Muscle of leg (tissue), 11 donors: Measurements from ENCODE around the gene BRMS1L. TPM values are rescaled to one million over a fixed set of nuclear protein-coding genes. Genes with fewer than 3 reads are reported as not detected.
"Not testable (repeated sequence)": the region's sequence is repeated elsewhere in the genome, so short reads cannot be mapped to it uniquely, and the experiment has no call there.

Source experiments
- DNase-seq: peaks from one replicate; pipeline ENCODE4 v3.0.0; 2013
- H3K27ac ChIP-seq: one replicate; pipeline ENCODE4 v1.5.1; 2013; ENCODE audit warnings: mild to moderate bottlenecking, low read length, control low read depth
- H3K27me3 ChIP-seq: one replicate; pipeline ENCODE4 v1.6.1; 2013; ENCODE audit warnings: low read length; ENCODE audit not compliant: control insufficient read depth, insufficient read depth
- H3K36me3 ChIP-seq: one replicate; pipeline ENCODE4 v1.6.1; 2013; ENCODE audit warnings: low read length; ENCODE audit not compliant: control insufficient read depth, insufficient read depth
- H3K4me1 ChIP-seq: one replicate; pipeline ENCODE4 v1.6.1; 2013; ENCODE audit warnings: low read length; ENCODE audit not compliant: control insufficient read depth, insufficient read depth
- H3K4me3 ChIP-seq: one replicate; pipeline ENCODE4 v1.5.1; 2013; ENCODE audit warnings: low read length, control low read depth
- H3K9me3 ChIP-seq: replicated peaks from 2 replicates; pipeline ENCODE4 v1.6.1; 2013; ENCODE audit warnings: low read depth, low read length; ENCODE audit not compliant: control insufficient read depth
- WGBS: methylation state at CpG from one replicate; pipeline ENCODE4 v1.1.5; 2013; ENCODE audit warnings: missing lambda C conversion rate; ENCODE audit not compliant: insufficient coverage; 5-methylcytosine and 5-hydroxymethylcytosine counted together
- polyA plus RNA-seq, 8 donors: library from polyadenylated mRNA; unstranded; fragments of 120-200 nt; gene quantifications; one replicate each; pipeline versions ENCODE4 v1.2.1 to v1.2.3, GENCODE V29; 2013; ENCODE audit warnings: inconsistent platforms in 1 of 8, low replicate concordance in 1 of 8; ENCODE audit not compliant: insufficient read length in 8 of 8, insufficient read depth in 1 of 8
- total RNA-seq: library from RNA; stranded (reverse); fragments of 120-200 nt; gene quantifications from one replicate; pipeline ENCODE4 v1.2.4, GENCODE V29; 2013

Gene BRMS1L
- total and polyA plus RNA-seq, 9 donors = 9.0 to 21.1 (median 18.7) TPM

GRCh38 chr14:35807131-35807961 is 18.8 kb upstream of the BRMS1L start:
- no peaks in the 10 kb centered on the region for H3K4me1 ChIP-seq
- H3K36me3 ChIP-seq = no peaks in the 10 kb centered on the region
- DNase-seq = no peak
- H3K4me3 ChIP-seq = peak overlapping the region; percentile 79
- WGBS = 71% methylated on average over 1 of the region's 8 CpGs
- no peak overlapping the region for H3K27ac ChIP-seq
- H3K9me3 ChIP-seq = no peaks in the 10 kb centered on the region
- no peaks in the 10 kb centered on the region for H3K27me3 ChIP-seq

- Histone ChIP-seq H3K36me3 (no peaks in the 10 kb centered on the region), H3K4me3 (peak overlapping the region; percentile 79)
- peak; percentile 41 for DNase-seq
These were observed 18.0 kb upstream of the BRMS1L start for GRCh38 chr14:35808076-35808637.

DNA sequence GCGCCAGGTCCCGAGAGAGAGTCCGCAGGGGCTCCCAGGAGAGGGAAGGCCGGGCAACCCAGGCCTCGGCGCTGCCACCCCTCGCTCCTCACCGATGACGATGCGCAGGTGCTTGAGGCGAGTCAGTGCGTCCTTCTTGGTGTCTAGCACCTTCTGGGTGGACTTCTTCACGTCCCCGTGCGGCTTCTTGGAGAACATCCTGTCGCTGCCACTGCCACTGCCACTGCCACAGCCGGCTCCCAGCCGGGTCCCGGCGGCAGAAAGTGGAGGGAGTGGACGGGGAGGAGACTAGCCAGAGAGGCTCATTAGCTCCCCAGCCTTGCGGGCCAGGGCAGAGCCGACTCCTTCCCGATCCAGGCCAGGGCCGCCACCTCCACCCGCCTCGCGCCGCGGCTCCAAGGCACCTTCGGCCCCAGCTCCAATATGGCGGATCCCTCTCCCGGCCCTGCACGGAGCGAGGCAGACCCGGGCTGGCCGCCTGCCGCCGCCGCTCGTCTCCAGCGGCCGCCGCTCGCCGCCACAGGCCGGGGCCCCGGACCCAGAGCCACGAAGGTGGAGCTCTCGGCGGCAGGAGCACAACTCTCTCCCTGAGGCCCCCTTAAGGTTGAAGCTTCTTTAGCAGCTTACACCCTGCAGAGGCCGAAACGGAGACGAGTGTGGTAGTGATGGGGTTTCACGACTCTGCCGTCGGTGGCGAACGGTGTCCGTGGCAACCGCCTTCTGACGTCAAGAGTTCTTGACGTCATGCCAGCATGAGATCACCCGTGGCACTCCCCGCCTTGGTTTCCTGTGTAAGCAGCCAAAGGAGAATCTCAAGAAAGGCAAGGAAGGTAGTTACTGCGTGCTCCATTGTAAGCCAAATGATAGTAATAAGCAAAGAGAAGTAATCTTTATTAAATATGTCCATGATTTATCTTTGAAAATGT is 17.2 kb upstream of the BRMS1L start, which contains the start of gene RALGAPA1:
TSS of gene RALGAPA1 (minus strand) at position 658 of the 926 bp plus-strand sequence. CDS start at position 198, 460 bp downstream.
- not testable (repeated sequence) for H3K36me3 ChIP-seq, H3K9me3 ChIP-seq, H3K4me1 ChIP-seq, H3K27me3 ChIP-seq
- 0% methylated on average over 31 of the region's 66 CpGs for WGBS
- DNase-seq = peak; percentile 99
- Histone ChIP-seq H3K4me3 (peak within 1 kb of the TSS; percentile 79), H3K27ac (peak within 1 kb of the TSS; percentile 91)

More at GRCh38 chr14:35808076-35808637, 18.0 kb upstream of the BRMS1L start:
- Histone ChIP-seq H3K27ac (peak overlapping the region; percentile 91), H3K4me1 (no peaks in the 10 kb centered on the region), H3K9me3 (no peaks in the 10 kb centered on the region), H3K27me3 (no peaks in the 10 kb centered on the region)
- WGBS = 0% methylated on average over 4 of the region's 11 CpGs

DNA sequence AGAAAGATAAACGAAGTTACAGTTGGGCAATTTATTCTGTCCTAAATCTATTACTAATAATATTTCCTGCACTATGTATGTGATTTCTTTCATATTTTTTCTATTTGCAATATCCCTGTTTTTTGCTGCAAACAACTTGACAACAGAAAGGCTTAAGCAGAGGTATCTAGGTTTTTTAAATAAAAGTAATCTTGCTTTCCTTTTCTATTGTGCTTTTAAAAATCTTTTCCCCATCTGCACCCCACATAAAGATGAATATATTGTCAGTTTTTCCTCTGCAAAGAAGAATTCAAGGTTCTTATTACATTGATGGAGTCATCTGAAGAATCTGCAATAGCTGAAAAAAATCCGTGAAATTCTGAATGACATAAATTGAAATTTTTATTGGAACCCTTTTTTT is 16.5 kb upstream of the BRMS1L start:
- no peaks in the 10 kb centered on the region for H3K36me3 ChIP-seq
- H3K9me3 ChIP-seq = no peaks in the 10 kb centered on the region
- no peak for DNase-seq
- H3K27ac ChIP-seq = peak overlapping the region; percentile 91
- WGBS = no CpG with 5 or more reads among the region's 2 CpGs
- H3K4me3 ChIP-seq = peak overlapping the region; percentile 79
- H3K27me3 ChIP-seq = no peaks in the 10 kb centered on the region
- H3K4me1 ChIP-seq = no peaks in the 10 kb centered on the region

GRCh38 chr14:35810963-35811362 is 15.2 kb upstream of the BRMS1L start:
- H3K4me3 ChIP-seq = no peak overlapping the region
- H3K27ac ChIP-seq = no peak overlapping the region
- no CpG with 5 or more reads among the region's 4 CpGs for WGBS
- no peaks in the 10 kb centered on the region for H3K27me3 ChIP-seq
- DNase-seq = no peak
- H3K36me3 ChIP-seq = no peaks in the 10 kb centered on the region
- H3K9me3 ChIP-seq = no peaks in the 10 kb centered on the region
- no peaks in the 10 kb centered on the region for H3K4me1 ChIP-seq

GRCh38 chr14:35814371-35815005 is 11.7 kb upstream of the BRMS1L start:
- peak; percentile 30 for DNase-seq
- no CpG with 5 or more reads among the region's 3 CpGs for WGBS
- no peaks in the 10 kb centered on the region for H3K4me1 ChIP-seq
- no peaks in the 10 kb centered on the region for H3K9me3 ChIP-seq
- no peak overlapping the region for H3K4me3 ChIP-seq
- no peak overlapping the region for H3K27ac ChIP-seq
- H3K27me3 ChIP-seq = no peaks in the 10 kb centered on the region
- H3K36me3 ChIP-seq = no peaks in the 10 kb centered on the region

DNA sequence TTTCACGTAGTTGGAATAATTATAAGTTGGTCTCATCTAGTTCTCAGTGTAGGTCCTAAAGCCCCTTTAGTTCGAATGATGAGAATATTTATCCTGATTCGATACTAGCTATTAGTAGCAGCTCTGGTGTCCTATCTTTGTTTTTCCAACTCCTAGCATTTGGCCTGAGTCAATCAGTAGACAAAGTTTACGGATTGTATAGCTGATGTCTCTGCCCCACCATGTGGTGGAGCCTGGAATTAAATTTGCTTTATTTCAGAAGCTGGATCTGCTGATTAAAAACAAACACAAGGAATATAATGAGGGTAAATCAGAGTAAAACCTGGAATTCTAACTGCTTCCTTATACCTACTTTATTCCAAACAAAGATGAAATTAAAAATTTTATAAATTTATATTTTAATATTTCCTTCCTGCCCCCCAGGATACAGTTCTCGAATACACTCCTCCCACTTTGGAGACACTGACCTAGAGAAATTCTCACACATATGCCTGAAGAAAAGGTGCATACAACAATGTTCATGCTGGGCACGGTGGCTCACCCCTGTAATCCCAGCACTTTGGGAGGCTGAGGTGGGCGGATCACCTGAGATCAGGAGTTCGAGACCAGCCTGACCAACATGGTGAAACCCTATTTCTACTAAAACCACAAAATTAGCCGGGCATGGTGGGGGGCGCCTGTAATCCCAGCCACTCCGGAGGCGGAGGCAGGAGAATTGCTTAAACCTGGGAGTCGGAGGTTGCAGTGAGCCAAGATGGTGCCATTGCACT is 7.6 kb upstream of the BRMS1L start:
- peak; percentile 57 for DNase-seq
- H3K9me3 ChIP-seq = no peaks in the 10 kb centered on the region
- 100% methylated on average over 1 of the region's 13 CpGs for WGBS
- no peak overlapping the region for H3K27ac ChIP-seq
- no peaks in the 10 kb centered on the region for H3K36me3 ChIP-seq
- no peaks in the 10 kb centered on the region for H3K4me1 ChIP-seq
- H3K27me3 ChIP-seq = no peaks in the 10 kb centered on the region
- no peak overlapping the region for H3K4me3 ChIP-seq

GRCh38 chr14:35819591-35820540 is 6.3 kb upstream of the BRMS1L start:
- Histone ChIP-seq H3K9me3 (no peaks in the 10 kb centered on the region), H3K4me1 (no peaks in the 10 kb centered on the region), H3K4me3 (no peak overlapping the region), H3K27ac (no peak overlapping the region), H3K36me3 (no peaks in the 10 kb centered on the region), H3K27me3 (no peaks in the 10 kb centered on the region)
- 94% methylated on average over 19 of the region's 32 CpGs for WGBS
- no peak for DNase-seq
